SK-N-SH (cell line): ENCODE measurements around the gene RRM1. TPM values are rescaled to one million over a fixed set of nuclear protein-coding genes. Genes with fewer than 3 reads are reported as not detected.

Source experiments
- CTCF ChIA-PET: fragments of 300-600, 350-600 bp; formaldehyde crosslinking; extraction: SDS; loops from one replicate; lab custom pipeline; 2021; lab: Yijun Ruan, JAX
- POLR2A ChIA-PET: fragments of 350-600 bp; sonication (Branson Sonifier 250); formaldehyde crosslinking; extraction: SDS; loops from one replicate; lab custom pipeline; 2020; ENCODE audit warnings: antibody characterized with exemption, inconsistent platforms; lab: Yijun Ruan, JAX
- DNase-seq: peaks from one replicate; pipeline ENCODE4 v3.0.0; 2012
- H2AFZ ChIP-seq: fragments of 200-600 bp; sonication (generic); 2 replicates; pipeline ENCODE4 v1.8.1; 2016; ENCODE audit warnings: antibody characterized with exemption, mild to moderate bottlenecking, low read depth
- H3F3A ChIP-seq: fragments of 200-600 bp; sonication (generic); replicated peaks from 2 replicates; pipeline ENCODE3; 2016; ENCODE audit warnings: antibody characterized with exemption, mild to moderate bottlenecking; ENCODE audit not compliant: insufficient read depth
- H3K27ac ChIP-seq, 2 experiments: fragments of 200-500 bp in 1 of 2; fragments of 200-600 bp in 1 of 2; sonication (Bioruptor generic) in 1 of 2; sonication (generic), shearing (Covaris generic) in 1 of 2; 2 replicates each; pipeline versions ENCODE4 v1.5.1 to v1.6.1; 2014 to 2016; ENCODE audit warnings: low read depth in 2 of 2, inconsistent platforms in 1 of 2, low read length in 1 of 2, mild to moderate bottlenecking in 1 of 2, mixed read lengths in 1 of 2
- H3K27me3 ChIP-seq: fragments of 200-600 bp; sonication (generic), shearing (Covaris generic); 2 replicates; pipeline ENCODE4 v1.6.1; 2016; ENCODE audit warnings: mixed run types; ENCODE audit not compliant: insufficient read depth
- H3K36me3 ChIP-seq, 2 experiments: fragments of 200-500 bp in 1 of 2; fragments of 200-600 bp in 1 of 2; sonication (Bioruptor generic) in 1 of 2; sonication (generic) in 1 of 2; replicated peaks in 1 of 2; 2 replicates each; pipeline versions ENCODE3 to v1.5.1; 2014 to 2016; ENCODE audit warnings: low read length in 1 of 2, mild to moderate bottlenecking in 1 of 2; ENCODE audit not compliant: insufficient read depth in 2 of 2, control insufficient read depth in 1 of 2
- H3K4me1 ChIP-seq, 2 experiments: fragments of 200-500 bp in 1 of 2; fragments of 200-600 bp in 1 of 2; sonication (Bioruptor generic) in 1 of 2; sonication (generic), shearing (Covaris generic) in 1 of 2; 2 replicates each; pipeline versions ENCODE4 v1.5.1 to v1.6.1; 2014 to 2016; ENCODE audit warnings: low read depth in 1 of 2, low read length in 1 of 2, mixed run types in 1 of 2; ENCODE audit not compliant: insufficient read depth in 2 of 2, control insufficient read depth in 1 of 2
- H3K4me2 ChIP-seq: fragments of 200-600 bp; sonication (generic), shearing (Covaris generic); 2 replicates; pipeline ENCODE4 v1.6.1; 2017; ENCODE audit warnings: mixed run types
- H3K4me3 ChIP-seq, 2 experiments: fragments of 200-500 bp in 1 of 2; fragments of 200-600 bp in 1 of 2; sonication (Bioruptor generic) in 1 of 2; sonication (generic), shearing (Covaris generic) in 1 of 2; 2 replicates each; pipeline versions ENCODE4 v1.5.1 to v1.8.1; 2014 to 2016; ENCODE audit warnings: low read depth in 2 of 2, inconsistent platforms in 1 of 2, low read length in 1 of 2, mild to moderate bottlenecking in 1 of 2, mixed read lengths in 1 of 2, moderate library complexity in 1 of 2
- H3K79me2 ChIP-seq: fragments of 200-600 bp; sonication (generic); 2 replicates; pipeline ENCODE4 v1.8.1; 2017; ENCODE audit warnings: mild to moderate bottlenecking; ENCODE audit not compliant: insufficient read depth
- H3K9ac ChIP-seq: fragments of 200-600 bp; sonication (generic); 2 replicates; pipeline ENCODE4 v1.6.1; 2017; ENCODE audit warnings: mixed run types
- H3K9me2 ChIP-seq: fragments of 200-600 bp; sonication (generic); 2 replicates; pipeline ENCODE4 v1.6.1; 2017; ENCODE audit warnings: mixed run types
- H3K9me3 ChIP-seq: fragments of 200-600 bp; sonication (generic); 2 replicates; pipeline ENCODE4 v1.6.1; 2017; ENCODE audit warnings: mixed run types, mild to moderate bottlenecking, moderate library complexity
- H4K20me1 ChIP-seq: fragments of 200-600 bp; sonication (generic); 2 replicates; pipeline ENCODE4 v1.6.1; 2017; ENCODE audit warnings: mild to moderate bottlenecking, mixed run types; ENCODE audit not compliant: insufficient read depth
- ELF1 ChIP-seq: IDR thresholded peaks from 2 replicates; pipeline ENCODE4 v1.4.0; 2012
- EZH2phosphoT487 ChIP-seq: fragments of 200-600 bp; sonication (generic); IDR thresholded peaks from 2 replicates; pipeline ENCODE4 v1.6.1; 2017; ENCODE audit warnings: low read depth, mixed run types, mild to moderate bottlenecking, antibody characterized with exemption, moderate library complexity, borderline replicate concordance
- FOSL2 ChIP-seq: IDR thresholded peaks from 2 replicates; pipeline ENCODE4 v1.4.0; 2012; ENCODE audit warnings: low read depth, mild to moderate bottlenecking, moderate library complexity, borderline replicate concordance
- FOXJ3 ChIP-seq: sonication (generic); formaldehyde crosslinking; IDR thresholded peaks from 2 replicates; pipeline ENCODE4 v1.5.1; 2020; ENCODE audit warnings: mild to moderate bottlenecking, missing genetic modification reagents
- GABPA ChIP-seq: IDR thresholded peaks from 2 replicates; pipeline ENCODE4 v1.4.0; 2012; ENCODE audit warnings: low read depth, mild to moderate bottlenecking
- IRF3 ChIP-seq: fragments of 150-350 bp; IDR thresholded peaks from 2 replicates; pipeline ENCODE4 v1.6.1; 2016; ENCODE audit warnings: mild to moderate bottlenecking, low read depth, low read length
- JUND ChIP-seq: IDR thresholded peaks from 2 replicates; pipeline ENCODE4 v1.4.0; 2012
- MEF2A ChIP-seq: IDR thresholded peaks from 2 replicates; pipeline ENCODE4 v1.4.0; 2012; ENCODE audit warnings: low read depth, borderline replicate concordance
- MXI1 ChIP-seq: IDR thresholded peaks from 2 replicates; pipeline ENCODE4 v1.6.1; 2012; ENCODE audit warnings: mild to moderate bottlenecking, low read depth, low read length, improper control_type of control experiment
- NFIC ChIP-seq: IDR thresholded peaks from 2 replicates; pipeline ENCODE4 v1.4.0; 2012; ENCODE audit warnings: borderline replicate concordance
- RAD21 ChIP-seq: IDR thresholded peaks from 2 replicates; pipeline ENCODE4 v1.6.1; 2012; ENCODE audit warnings: mild to moderate bottlenecking, low read length
- SIN3A ChIP-seq: IDR thresholded peaks from 2 replicates; pipeline ENCODE4 v1.6.1; 2012; ENCODE audit warnings: low read depth, mild to moderate bottlenecking, low read length, moderate library complexity, borderline replicate concordance
- TAF1 ChIP-seq: IDR thresholded peaks from 2 replicates; pipeline ENCODE4 v1.6.1; 2012; ENCODE audit warnings: low read depth, mild to moderate bottlenecking, low read length, moderate library complexity, borderline replicate concordance
- TEAD4 ChIP-seq: IDR thresholded peaks from 2 replicates; pipeline ENCODE4 v1.4.0; 2012; ENCODE audit warnings: mild to moderate bottlenecking, borderline replicate concordance; ENCODE audit not compliant: insufficient read depth
- ZBTB33 ChIP-seq: IDR thresholded peaks from 2 replicates; pipeline ENCODE4 v1.4.0; 2012; ENCODE audit warnings: low read depth, borderline replicate concordance
- WGBS: methylation state at CpG from one replicate; pipeline ENCODE4 v1.1.6; 2017; ENCODE audit warnings: low lambda C conversion rate; 5-methylcytosine and 5-hydroxymethylcytosine counted together
- polyA plus RNA-seq, 3 experiments: library from polyadenylated mRNA; depleted of rRNA; stranded (reverse); fragments of >200 nt; gene quantifications; 2 replicates each; pipeline ENCODE4 v1.2.3, GENCODE V29; 2012
- TF ChIP-seq, protein P1 (sequence below): IDR thresholded peaks from 2 replicates; pipeline ENCODE4 v1.4.0; 2012; ENCODE audit warnings: low read depth, borderline replicate concordance

The RRM1 gene
- polyA plus RNA-seq, 1 of the 3 experiments (the other 2 are of a cell fraction) = 28.2 TPM

GRCh38 chr11:4183410-4184057 lies 88.9 kb downstream of the RRM1 start:
- Histone ChIP-seq H3K79me2 (no peaks in the 10 kb centered on the region), H2AFZ (no peak overlapping the region), H3K27me3 (peaks cover 6% of the 10 kb centered on the region; the same call in 1 of the 2 replicates), H3K9ac (no peak overlapping the region), H3K27ac (no peak overlapping the region), H3K4me2 (no peak overlapping the region), H3K36me3 (no peaks in the 10 kb centered on the region), H3K9me3 (no peaks in the 10 kb centered on the region), H3K9me2 (no peaks in the 10 kb centered on the region), H3F3A (no peaks in the 10 kb centered on the region), H3K4me3 (no peak overlapping the region), H4K20me1 (no peaks in the 10 kb centered on the region), H3K4me1 (peaks cover 0 to 3% of the 10 kb centered on the region in 2 experiments; a peak in 1 of 4 replicates)
- 46% methylated on average over 5 of the region's 14 CpGs for WGBS
- TF ChIP-seq IRF3 = no peak
- no peak for TF ChIP-seq MEF2A
- TF ChIP-seq SIN3A = no peak
- no peak for TF ChIP-seq TEAD4
- TF ChIP-seq FOXJ3 (CRISPR knock-in tag) = no peak
- TF ChIP-seq TAF1 = no peak
- no peak for TF ChIP-seq NFIC
- no peak for TF ChIP-seq JUND
- no peak for TF ChIP-seq ZBTB33
- TF ChIP-seq EZH2phosphoT487 = no peak
- no peak for TF ChIP-seq GABPA
- no peak for TF ChIP-seq MXI1
- no peak for TF ChIP-seq ELF1
- TF ChIP-seq, protein P1, sequence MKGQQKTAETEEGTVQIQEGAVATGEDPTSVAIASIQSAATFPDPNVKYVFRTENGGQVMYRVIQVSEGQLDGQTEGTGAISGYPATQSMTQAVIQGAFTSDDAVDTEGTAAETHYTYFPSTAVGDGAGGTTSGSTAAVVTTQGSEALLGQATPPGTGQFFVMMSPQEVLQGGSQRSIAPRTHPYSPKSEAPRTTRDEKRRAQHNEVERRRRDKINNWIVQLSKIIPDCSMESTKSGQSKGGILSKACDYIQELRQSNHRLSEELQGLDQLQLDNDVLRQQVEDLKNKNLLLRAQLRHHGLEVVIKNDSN = no peak
- TF ChIP-seq RAD21 = no peak
- TF ChIP-seq FOSL2 = no peak
- ChIA-PET POLR2A (no interaction called here), CTCF (interaction anchor here (0.9 to 3.6 kb wide), 5 partner anchors 306 to 821 kb away, joined by 3 to 10 read pairs (median 6); no protein-coding TSS in a partner anchor)
- no peak for DNase-seq
